Osteoblast (primary cell): Measurements from ENCODE around the gene HTRA3. TPM values are rescaled to one million over a fixed set of nuclear protein-coding genes. Genes with fewer than 3 reads are reported as not detected.
A peak's percentile ranks its signal among the peaks of the same experiment; 100 is the strongest.

Source experiments
- DNase-seq: peaks from one replicate; pipeline ENCODE4 v3.0.0; 2011; ENCODE audit warnings: low spot score, mixed read lengths; ENCODE audit not compliant: insufficient read length; ENCODE audit errors: missing footprints
- H2AFZ ChIP-seq: 2 replicates; pipeline ENCODE4 v1.6.0; 2011; ENCODE audit warnings: mild to moderate bottlenecking, low read length
- H3K27ac ChIP-seq: 2 replicates; pipeline ENCODE4 v1.5.1; 2011; ENCODE audit warnings: mild to moderate bottlenecking, low read depth, low read length, moderate library complexity
- H3K27me3 ChIP-seq: 2 replicates; pipeline ENCODE4 v1.6.0; 2012; ENCODE audit warnings: mild to moderate bottlenecking, control low read depth, inconsistent platforms, low read length, moderate library complexity; ENCODE audit not compliant: insufficient read depth
- H3K36me3 ChIP-seq: 2 replicates; pipeline ENCODE4 v1.5.1; 2011; ENCODE audit warnings: mild to moderate bottlenecking, low read length, control low read depth, moderate library complexity; ENCODE audit not compliant: insufficient read depth
- H3K4me1 ChIP-seq: 2 replicates; pipeline ENCODE4 v1.5.1; 2011; ENCODE audit warnings: mild to moderate bottlenecking, low read length, control low read depth, moderate library complexity; ENCODE audit not compliant: insufficient read depth
- H3K4me2 ChIP-seq: 2 replicates; pipeline ENCODE4 v1.6.0; 2011; ENCODE audit warnings: mild to moderate bottlenecking, low read length; ENCODE audit not compliant: insufficient read depth
- H3K4me3 ChIP-seq: fragments of 200-600 bp; sonication (generic); 3 replicates; pipeline ENCODE4 v1.5.1; 2012; ENCODE audit warnings: mild to moderate bottlenecking, low read length, inconsistent platforms; ENCODE audit not compliant: insufficient read depth
- H3K79me2 ChIP-seq: 2 replicates; pipeline ENCODE4 v1.6.0; 2012; ENCODE audit warnings: mild to moderate bottlenecking, low read length, control low read depth, inconsistent platforms; ENCODE audit not compliant: insufficient read depth
- H3K9me3 ChIP-seq: 2 replicates; pipeline ENCODE4 v1.5.1; 2011; ENCODE audit warnings: low read depth, low read length, control low read depth
- H4K20me1 ChIP-seq: 2 replicates; pipeline ENCODE4 v1.6.0; 2012; ENCODE audit warnings: mild to moderate bottlenecking, low read length, control low read depth; ENCODE audit not compliant: insufficient read depth
- CTCF ChIP-seq: IDR thresholded peaks from 2 replicates; pipeline ENCODE4 v1.5.1; 2011; ENCODE audit warnings: mild to moderate bottlenecking, low read depth, low read length, moderate library complexity; ENCODE audit errors: extremely low read depth
- total RNA-seq: library from RNA; depleted of rRNA; stranded (reverse); fragments of >200 nt; gene quantifications from 2 replicates; pipeline ENCODE4 v1.2.3, GENCODE V29; 2012

Gene HTRA3
- total RNA-seq, 1 donor = 4.0 TPM

GRCh38 chr4:8345053-8345945 is 75.7 kb downstream of the HTRA3 start:
- Histone ChIP-seq H3K4me2 (no peak overlapping the region), H3K27me3 (peaks cover 4% of the 10 kb centered on the region), H2AFZ (no peak overlapping the region), H3K4me3 (no peak overlapping the region), H4K20me1 (no peaks in the 10 kb centered on the region), H3K27ac (no peak overlapping the region), H3K79me2 (no peaks in the 10 kb centered on the region), H3K9me3 (no peaks in the 10 kb centered on the region), H3K4me1 (no peaks in the 10 kb centered on the region), H3K36me3 (no peaks in the 10 kb centered on the region)
- no peak for TF ChIP-seq CTCF
- DNase-seq = peak; percentile 62

GRCh38 chr4:8345946-8346814 is 76.6 kb downstream of the HTRA3 start:
- DNase-seq = peak; percentile 63
- no peak for TF ChIP-seq CTCF
- H3K36me3 ChIP-seq = no peaks in the 10 kb centered on the region
- H2AFZ ChIP-seq = no peak overlapping the region
- H3K4me1 ChIP-seq = no peaks in the 10 kb centered on the region
- no peaks in the 10 kb centered on the region for H3K79me2 ChIP-seq
- no peak overlapping the region for H3K4me3 ChIP-seq
- H3K4me2 ChIP-seq = no peak overlapping the region
- no peaks in the 10 kb centered on the region for H3K9me3 ChIP-seq
- H4K20me1 ChIP-seq = no peaks in the 10 kb centered on the region
- peaks cover 4% of the 10 kb centered on the region for H3K27me3 ChIP-seq
- H3K27ac ChIP-seq = no peak overlapping the region

- Histone ChIP-seq H3K4me2 (no peak overlapping the region), H3K27ac (no peak overlapping the region), H3K4me3 (no peak overlapping the region), H3K9me3 (no peaks in the 10 kb centered on the region), H3K27me3 (peaks cover 4% of the 10 kb centered on the region), H2AFZ (no peak overlapping the region), H3K4me1 (no peaks in the 10 kb centered on the region), H4K20me1 (no peaks in the 10 kb centered on the region), H3K79me2 (no peaks in the 10 kb centered on the region), H3K36me3 (no peaks in the 10 kb centered on the region)
- DNase-seq = peak; percentile 83
- no peak for TF ChIP-seq CTCF
Measured at GRCh38 chr4:8346838-8347605, 77.5 kb downstream of the HTRA3 start.
